Erythroblast (primary cell): ENCODE measurements around the gene MBLAC1.

ENCODE experiments used
- GATA1 ChIP-seq: IDR thresholded peaks from 2 replicates; pipeline ENCODE4 v1.6.1; 2011; ENCODE audit warnings: low read depth, mild to moderate bottlenecking, control low read depth, low read length, moderate library complexity
- POLR2A ChIP-seq: IDR thresholded peaks from 2 replicates; pipeline ENCODE4 v1.6.1; 2011; ENCODE audit warnings: mild to moderate bottlenecking, low read length

DNA sequence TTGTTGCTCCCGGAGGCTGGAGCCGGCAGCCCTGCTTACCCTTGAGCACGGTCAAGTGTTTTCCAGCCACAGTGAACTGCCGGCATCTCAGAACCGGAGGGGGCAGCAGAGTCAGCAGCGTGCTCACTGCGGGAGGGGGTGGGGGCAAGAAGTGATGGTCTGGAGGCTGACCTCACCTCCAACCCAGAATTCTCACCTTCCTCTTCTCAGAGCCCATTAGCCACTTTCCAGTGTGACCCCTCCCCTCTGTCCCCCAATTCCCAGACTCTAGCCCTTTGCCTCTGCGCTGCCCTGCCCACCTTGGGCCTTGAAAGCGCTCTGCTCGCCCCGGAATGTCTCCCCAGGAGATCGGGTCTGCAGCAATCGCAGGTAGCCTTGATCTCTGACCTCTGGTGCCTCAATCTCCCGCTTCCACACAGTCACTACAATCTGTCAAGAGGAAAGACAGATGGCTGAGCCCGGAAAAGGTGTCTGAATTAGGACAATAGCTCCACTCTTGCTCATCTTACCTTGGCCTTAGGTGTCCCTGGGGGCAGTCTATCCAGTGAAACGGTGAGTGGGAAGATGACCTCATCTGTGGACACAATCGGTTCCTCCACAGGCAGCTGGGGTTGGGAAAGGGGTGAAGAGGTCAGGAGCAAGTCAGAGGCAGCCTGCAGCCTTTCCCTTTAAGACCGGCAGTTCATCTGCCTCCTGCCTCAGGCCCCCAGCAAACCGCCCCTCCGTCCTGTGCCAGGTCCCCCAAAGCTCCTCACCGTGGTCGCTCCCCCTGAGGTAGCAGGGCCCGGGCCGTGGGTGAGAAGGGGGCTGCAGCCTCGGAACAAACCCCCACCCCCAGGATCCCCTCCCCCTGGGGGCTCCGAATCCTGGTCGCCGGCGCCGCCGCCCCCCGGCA lies 30.8 kb downstream of the MBLAC1 start:
- TF ChIP-seq POLR2A (no peak), GATA1 (no peak)
